GM19035 (cell line): ENCODE measurements around the gene MDH2.
"Not testable (repeated sequence)": the region's sequence is repeated elsewhere in the genome, so short reads cannot be mapped to it uniquely, and the experiment has no call there.

Experiments used
- ATAC-seq: cut with Tn5 transposase; IDR thresholded peaks from one replicate; pipeline ENCODE4 v1.9.1; 2021; ENCODE audit not compliant: unreplicated experiment

MDH2 gene

GRCh38 chr7:76071316-76072242 is 23.7 kb downstream of the MDH2 start:
- no peak for ATAC-seq

DNA sequence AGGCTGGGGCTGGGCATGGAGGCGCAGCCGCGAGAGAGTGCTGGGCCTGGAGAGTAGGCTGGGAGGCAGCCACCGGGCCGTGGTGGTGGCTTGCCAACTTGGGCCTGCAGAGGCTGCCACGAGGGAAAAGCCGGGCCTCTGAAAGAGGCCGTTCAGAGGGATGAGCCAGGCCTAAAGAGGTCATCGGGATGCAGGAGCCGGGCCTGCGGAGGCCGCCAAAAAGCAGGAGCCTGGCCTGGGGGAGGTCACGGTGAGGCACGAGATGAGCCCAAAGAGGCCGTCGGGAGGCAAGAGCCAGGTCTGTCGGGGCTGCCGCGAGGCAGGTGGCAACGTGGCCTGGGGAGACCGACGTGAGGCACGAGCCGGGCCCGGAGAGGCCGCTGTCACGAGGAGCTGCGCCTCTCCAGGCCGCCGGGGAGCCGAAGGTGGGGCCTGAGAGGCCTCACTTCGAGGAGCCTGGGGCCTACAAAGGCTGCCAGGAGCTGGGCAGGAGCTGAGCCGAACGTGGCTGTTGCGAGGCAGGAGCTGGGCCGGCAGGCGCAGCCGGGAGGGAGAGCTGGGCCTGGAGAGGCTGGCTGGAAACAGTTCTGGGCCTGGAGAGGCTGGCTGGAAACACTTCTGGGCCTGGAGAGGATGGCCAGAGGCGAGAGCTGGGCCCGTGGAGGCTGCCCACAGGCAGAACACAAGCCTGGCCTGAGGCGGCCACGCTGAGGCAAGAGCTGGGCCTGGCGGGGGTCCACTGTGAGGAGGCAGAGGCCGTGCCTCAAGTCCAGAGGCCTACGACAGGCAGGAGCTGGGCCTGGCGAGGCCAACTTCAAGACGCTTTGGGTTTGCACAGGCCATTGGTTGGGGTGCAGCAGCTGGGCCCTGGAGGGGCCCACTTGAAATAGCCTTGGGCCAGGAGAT is 24.6 kb downstream of the MDH2 start:
- no peak for ATAC-seq

DNA sequence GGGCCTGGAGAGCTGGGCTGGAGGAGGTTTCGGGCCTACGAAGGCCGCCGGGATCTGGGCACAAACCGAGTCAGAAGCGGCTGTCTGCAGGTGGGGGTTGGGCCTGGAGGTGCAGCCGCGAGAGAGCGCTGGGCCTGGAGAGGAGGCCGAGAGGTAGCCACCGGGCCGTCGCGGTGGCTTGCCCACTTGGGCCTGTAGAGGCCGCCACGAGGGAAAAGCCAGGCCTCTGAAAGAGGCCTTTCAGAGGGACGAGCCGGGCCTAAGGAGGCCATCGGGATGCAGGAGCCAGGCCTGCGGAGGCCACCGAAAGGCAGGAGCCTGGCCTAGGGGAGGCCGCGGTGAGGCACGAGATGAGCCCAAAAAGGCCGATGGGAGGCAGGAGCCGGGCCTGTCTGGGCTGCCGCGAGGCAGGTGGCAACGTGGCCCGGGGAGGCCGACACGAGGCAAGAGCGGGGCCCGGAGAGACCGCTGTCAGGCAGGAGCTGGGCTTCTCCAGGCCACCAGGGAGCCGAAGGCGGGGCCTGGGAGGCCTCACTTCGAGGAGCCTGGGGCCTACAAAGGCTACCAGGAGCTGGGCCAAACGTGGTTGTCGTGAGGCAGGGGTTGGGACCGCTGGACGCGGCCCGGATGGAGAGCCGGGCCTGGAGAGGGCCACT is 25.6 kb downstream of the MDH2 start:
- ATAC-seq = no peak

GRCh38 chr7:76074306-76074971 is 26.5 kb downstream of the MDH2 start:
- ATAC-seq = no peak

DNA sequence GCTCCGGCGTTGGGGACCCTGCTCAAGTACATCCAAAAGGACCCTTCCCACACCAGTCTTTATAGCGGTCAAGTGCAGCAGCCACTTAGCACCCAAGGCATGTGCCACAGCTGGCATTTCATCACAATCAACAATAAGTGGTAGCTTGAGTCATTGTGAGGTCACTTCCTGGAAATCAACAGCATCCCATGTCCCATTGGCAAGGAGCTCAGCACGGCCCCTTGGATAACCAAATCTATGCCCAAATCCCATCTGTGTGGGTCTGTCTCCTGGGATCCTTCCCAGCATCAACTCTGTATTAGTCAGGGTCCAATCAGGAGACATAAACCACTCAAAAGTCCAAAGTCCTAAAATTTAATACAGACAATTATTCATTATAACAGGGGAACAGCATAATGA is 27.1 kb downstream of the MDH2 start:
- ATAC-seq = no peak

DNA sequence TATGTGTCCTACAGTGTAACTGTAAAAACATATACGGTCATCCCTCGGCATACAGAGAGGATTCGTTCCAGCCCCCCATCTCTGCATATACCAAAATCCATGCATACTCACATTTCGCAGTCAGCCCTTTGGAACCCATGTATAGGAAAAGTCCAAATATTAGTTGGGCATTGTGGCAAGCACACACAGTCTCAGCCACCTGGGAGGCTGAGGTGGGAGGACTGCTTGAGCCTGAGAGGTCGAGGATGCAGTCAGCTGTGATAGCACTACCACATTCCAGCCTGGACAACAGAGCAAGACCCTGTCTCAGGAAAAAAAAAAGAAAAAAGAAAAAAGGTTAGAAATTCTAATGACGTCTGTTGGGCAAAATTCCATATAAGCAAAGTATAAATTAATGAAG is 29.1 kb downstream of the MDH2 start:
- no peak for ATAC-seq

DNA sequence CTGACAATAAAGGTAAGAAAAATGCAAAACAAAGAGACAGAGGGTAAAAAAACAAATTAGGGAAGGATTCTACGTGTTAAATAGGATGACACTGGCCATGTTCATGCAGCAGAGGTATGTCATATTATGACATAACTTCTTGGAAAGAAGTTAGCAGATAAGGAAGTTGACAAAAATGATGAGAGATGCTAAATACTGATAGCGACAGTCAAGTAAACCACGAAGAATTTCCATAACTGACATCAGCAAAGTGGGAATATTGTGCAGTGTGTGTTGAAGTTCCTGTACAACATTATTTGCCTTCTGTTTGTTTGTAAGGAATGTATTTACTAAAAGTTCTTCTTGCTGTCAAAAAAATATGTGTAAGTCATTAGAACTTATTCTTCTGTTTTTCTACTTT is 29.5 kb downstream of the MDH2 start:
- no peak for ATAC-seq

- no peak for ATAC-seq
These were observed 32.3 kb downstream of the MDH2 start for GRCh38 chr7:76080204-76080603.

DNA sequence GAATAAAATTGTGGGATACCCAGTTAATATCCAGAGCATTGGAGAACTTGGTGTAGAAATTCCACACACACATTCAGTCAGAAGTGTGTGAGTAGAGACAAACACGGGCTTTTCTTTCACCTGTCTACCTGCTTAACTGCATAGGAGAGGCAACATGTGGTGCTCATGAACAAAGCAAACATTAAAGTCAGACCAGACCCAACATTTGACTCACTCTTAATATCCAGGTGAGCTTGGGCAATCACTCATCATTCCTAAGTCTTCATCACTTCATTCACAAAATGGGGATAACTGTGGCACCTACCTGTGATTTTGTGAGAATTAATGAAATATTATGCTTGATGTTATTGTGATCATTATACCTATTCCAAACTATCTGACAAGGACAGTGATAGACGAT is 36.2 kb downstream of the MDH2 start:
- not testable (repeated sequence) for ATAC-seq

DNA sequence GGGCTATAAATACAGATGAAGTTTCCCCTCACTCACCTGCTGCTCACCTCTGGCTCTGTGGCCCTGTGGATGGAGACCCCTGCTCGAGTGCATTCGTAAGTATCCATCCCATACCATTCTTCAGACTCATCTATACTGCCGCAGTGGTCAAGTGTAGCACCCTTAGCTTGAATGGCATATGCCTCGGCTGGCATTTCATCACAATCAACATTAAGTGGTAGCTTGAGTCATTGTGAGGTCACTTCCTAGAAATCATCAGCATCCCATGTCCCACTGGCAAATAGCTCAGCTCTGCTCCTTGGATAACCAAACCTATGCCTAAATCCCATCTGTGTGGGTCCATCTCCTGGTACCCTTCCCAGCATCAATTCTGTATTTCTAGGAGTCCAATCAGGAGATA is 38.2 kb downstream of the MDH2 start:
- no peak for ATAC-seq

GRCh38 chr7:76087362-76087791 is 39.5 kb downstream of the MDH2 start:
- ATAC-seq = not testable (repeated sequence)

DNA sequence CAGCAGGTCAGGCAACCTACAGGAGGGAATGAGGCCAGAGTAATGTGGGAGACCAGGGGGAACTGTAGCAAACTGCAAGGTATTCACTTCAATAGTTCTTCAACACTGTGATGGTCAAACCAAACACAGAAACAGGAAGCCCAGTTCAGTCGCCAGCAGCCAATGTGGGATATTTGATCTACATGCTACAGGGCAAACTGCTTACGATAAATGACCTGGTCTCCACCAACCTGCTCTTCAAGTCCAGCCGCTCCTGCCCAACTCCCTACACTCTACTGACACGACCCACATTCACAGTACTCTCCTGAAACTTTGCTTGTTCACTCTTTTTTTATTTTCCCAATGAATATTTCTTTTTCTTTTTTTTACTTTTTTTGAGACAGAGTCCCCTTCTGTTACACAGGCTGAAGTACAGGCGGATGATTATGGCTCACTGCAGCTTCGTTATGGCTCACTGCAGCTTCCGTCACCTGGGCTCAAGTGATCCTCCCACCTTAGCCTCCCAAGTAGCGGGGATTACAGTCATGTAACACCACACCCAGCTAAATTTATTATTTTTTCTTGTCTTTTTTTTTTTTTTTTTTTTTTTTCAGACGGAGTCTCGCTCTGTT is 42.1 kb downstream of the MDH2 start:
- ATAC-seq = no peak

DNA sequence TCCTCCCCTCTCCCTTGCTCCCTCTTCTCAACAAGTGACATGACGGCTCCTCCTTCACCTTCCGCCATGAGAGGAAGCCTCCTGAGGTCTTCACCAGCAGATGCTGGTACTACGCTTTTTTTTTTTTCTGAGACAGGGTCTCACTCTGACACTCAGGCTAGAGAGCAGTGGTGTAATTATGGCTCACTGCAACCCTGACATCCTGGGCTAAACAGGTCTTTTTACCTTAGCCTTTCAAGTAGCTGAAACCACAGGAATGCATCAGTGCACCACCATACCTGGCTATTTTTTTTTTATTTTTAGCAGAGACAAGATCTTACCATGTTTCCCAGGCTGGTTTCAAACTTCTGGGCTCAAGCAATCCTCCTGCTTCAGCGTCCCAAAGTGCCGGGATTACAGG is 43.6 kb downstream of the MDH2 start:
- ATAC-seq = no peak

DNA sequence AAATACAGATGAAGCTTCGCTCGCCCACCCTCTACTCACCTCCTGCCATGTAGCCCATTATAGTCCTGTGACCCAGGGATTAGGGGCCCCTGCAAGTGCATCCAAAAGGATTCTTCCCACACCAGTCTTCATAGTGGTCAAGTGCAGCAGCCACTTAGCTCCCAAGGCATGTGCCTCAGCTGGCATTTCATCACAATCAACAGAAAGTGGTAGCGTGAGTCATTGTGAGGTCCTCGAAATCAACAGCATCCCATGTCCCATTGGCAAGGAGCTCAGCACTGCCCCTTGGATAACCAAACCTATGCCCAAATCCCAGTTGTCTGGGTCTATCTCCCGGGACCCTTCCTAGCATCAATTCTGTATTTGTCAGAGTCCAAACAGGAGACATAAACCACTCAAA is 45.6 kb downstream of the MDH2 start:
- ATAC-seq = not testable (repeated sequence)

DNA sequence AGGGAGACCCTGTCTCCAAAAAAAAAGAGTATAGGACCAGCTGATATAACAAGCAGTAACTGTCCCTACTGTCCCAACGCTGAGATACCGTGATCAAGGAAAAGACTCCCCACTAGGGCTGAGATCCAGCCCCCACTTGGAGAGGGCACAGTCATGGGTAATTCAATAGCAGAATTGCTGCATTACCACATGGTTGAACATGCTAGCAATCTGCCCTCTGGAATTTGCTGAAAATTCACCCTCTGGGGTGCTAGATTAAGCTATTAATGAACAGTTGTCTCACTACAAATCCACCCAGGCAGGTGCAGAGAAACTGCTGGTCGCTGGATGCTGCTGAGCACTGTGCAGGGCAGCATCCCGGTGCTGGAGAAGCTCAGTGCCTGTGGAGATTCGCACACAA is 46.4 kb downstream of the MDH2 start:
- ATAC-seq = not testable (repeated sequence)

DNA sequence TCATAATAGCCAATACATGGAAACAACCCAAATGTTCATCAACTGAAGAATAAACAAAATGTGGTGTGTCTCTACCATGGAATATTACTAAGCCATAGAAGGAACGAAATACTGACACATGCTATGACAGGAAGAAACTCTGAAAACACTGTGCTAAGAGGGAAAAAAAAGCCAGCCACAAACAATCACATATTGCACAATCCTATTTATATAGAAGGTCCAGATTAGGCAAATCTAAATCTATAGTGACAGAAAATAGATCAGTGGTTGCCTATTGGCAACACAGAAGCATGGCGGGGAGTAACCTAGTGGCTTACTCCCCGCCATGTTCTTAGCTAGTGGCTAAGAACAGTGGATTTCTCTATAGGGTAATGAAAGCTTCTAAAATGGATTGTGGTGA is 48.0 kb downstream of the MDH2 start:
- ATAC-seq = no peak

DNA sequence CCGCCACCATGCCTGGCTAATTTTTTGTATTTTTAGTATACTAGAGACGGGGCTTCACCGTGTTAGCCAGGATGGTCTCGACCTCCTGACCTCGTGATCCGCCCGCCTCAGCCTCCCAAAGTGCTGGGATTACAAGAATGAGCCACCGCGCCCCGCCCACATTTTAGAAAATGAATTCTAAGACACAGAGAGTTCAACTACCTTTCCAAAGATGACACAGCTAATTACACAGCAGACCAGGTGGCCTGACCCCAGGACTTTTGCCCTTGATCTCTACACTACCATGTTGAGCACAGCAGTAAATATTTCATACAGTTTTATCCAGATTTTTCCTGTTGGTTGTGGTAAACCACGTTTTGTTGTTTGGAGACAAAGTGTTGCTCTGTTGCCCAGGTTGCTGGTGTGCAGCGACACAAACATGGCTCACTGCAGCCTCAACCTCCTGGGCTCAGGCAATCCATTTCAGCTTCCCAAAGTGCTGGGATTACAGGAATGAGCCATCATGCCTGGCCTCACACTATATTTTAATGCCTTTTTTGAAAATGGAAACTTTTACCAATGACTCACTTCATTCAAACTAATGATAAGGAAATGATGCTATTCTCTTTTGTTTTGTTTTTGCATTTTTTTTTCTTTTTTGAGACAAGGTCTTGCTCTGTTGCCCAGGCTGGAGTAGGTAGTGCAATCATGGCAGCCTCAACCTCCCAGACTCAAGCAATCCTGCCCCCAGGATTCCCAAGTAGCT is 54.0 kb downstream of the MDH2 start:
- not testable (repeated sequence) for ATAC-seq

GRCh38 chr7:76103788-76104187 is 55.9 kb downstream of the MDH2 start:
- not testable (repeated sequence) for ATAC-seq

- not testable (repeated sequence) for ATAC-seq
These were observed 58.2 kb downstream of the MDH2 start for GRCh38 chr7:76106130-76106529.

DNA sequence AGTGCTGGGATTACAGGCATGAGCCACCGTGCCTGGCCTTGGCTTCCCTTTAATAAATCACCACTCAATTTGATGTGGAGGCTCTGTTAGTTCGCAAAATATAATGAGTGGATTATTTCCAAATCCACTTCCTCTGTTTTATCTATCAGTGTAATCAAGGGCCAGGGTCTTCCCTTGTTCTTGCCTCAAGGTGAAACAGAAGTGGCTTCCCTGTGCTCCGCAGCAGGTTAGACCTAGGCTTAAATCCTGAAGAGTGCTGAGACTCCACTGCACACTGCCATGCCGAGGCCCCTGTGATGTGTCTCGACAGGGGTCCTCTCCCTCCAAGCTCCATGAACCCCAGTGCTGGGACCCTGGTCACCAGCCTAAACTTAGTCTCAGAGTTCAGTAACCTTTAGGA is 59.0 kb downstream of the MDH2 start:
- no peak for ATAC-seq
